ENCODE data around the gene PATJ.

DNA sequence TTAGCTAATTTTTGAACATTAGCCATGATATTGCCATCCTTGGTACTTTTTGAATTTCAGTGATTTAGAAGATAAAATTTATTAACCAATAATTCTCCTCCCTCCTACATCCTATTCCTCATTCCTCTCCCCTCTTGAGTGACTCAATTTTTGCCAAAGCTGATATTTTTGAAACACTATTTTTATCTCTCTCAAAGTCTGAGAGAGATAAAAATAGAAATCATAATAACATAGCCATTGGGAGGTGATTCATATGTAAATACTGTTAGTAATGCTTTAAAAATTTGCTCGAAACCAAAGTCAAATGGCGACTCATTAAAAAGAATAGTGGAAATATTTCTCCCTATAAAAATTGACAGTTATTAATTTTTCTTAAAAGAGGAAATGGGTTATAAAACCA lies 97.4 kb downstream of the PATJ start:
- TF ChIP-seq, protein P1, sequence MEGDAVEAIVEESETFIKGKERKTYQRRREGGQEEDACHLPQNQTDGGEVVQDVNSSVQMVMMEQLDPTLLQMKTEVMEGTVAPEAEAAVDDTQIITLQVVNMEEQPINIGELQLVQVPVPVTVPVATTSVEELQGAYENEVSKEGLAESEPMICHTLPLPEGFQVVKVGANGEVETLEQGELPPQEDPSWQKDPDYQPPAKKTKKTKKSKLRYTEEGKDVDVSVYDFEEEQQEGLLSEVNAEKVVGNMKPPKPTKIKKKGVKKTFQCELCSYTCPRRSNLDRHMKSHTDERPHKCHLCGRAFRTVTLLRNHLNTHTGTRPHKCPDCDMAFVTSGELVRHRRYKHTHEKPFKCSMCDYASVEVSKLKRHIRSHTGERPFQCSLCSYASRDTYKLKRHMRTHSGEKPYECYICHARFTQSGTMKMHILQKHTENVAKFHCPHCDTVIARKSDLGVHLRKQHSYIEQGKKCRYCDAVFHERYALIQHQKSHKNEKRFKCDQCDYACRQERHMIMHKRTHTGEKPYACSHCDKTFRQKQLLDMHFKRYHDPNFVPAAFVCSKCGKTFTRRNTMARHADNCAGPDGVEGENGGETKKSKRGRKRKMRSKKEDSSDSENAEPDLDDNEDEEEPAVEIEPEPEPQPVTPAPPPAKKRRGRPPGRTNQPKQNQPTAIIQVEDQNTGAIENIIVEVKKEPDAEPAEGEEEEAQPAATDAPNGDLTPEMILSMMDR (conservative IDR thresholded peaks at IDR 0.05; ENCODE audit: low read depth, low read length), result no peak
- TF ChIP-seq EZH2phosphoT487 (IDR thresholded peaks at IDR 0.05; ENCODE audit: borderline replicate concordance, low read length) (no peak), EZH2 (IDR thresholded peaks at IDR 0.05; ENCODE audit: low read length, unreplicated experiment) (no peak)
